Breast epithelium (tissue), 3 donors: ENCODE measurements around the gene GPI.

ENCODE experiments used
- CTCF ChIP-seq, 3 donors: fragments of 450-650 bp; IDR thresholded peaks; one replicate each; pipeline ENCODE4 v1.5.1; 2016 to 2017; ENCODE audit warnings: antibody characterized with exemption in 3 of 3, mild to moderate bottlenecking in 3 of 3, moderate library complexity in 3 of 3
- POLR2A ChIP-seq: fragments of 450-650 bp; IDR thresholded peaks from one replicate; pipeline ENCODE4 v1.6.1; 2016; ENCODE audit warnings: antibody characterized with exemption, mild to moderate bottlenecking, moderate library complexity
- POLR2AphosphoS5 ChIP-seq, 3 donors: sonication (generic); formaldehyde crosslinking; IDR thresholded peaks; one replicate each; pipeline ENCODE4 v1.6.1; 2017; ENCODE audit warnings: antibody characterized with exemption in 3 of 3

DNA sequence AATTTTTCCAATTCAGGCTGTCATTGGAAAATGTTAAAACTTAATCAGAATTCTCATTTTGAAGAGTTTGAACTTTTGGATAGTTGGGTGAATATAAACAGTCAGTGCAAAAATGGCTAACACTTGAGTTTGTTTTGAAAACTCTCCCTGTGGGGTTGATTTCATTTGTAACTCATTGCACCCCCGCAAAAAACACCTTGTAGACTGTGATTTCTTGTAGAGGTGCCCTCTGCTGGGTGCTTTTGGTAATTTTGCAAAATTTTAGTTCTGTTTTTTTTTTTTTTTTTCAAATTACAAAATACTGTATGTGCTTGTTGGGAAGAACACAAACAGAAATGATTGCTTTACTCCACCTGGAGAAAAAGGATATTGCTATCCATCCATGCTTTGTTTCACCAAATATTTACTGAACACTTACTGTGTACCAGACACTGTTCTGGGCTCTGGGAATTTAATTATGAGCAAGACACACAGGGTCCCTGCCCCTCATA is 28.2 kb upstream of the GPI start:
- TF ChIP-seq CTCF (IDR thresholded peaks at IDR 0.05) (peak; percentile 66 to 70 (median 67)), POLR2A (no peak), POLR2AphosphoS5 (IDR thresholded peaks at IDR 0.05) (no peak)
